ENCODE data around the gene PCARE.

Gene PCARE

GRCh38 chr2:29106256-29106655, 31.9 kb upstream of the PCARE start:
- Histone ChIP-seq H3K4me3 (ENCODE audit: low read length) (no peak overlapping the region), H3K18ac (ENCODE audit: low read length) (no peak overlapping the region), H3K27me3 (ENCODE audit: insufficient read depth, low read length, poor library complexity) (no peaks in the 10 kb centered on the region), H3K4me1 (ENCODE audit: control insufficient read depth, low read depth, low read length) (no peaks in the 10 kb centered on the region), H3K36me3 (ENCODE audit: control insufficient read depth, insufficient read depth, low read length) (no peaks in the 10 kb centered on the region), H3K4ac (ENCODE audit: low read depth, low read length) (no peak overlapping the region), H3K79me2 (ENCODE audit: control insufficient read depth, insufficient read depth, low read length) (no peaks in the 10 kb centered on the region), H2BK120ac (ENCODE audit: low read depth, low read length) (no peak overlapping the region), H2AK5ac (ENCODE audit: low read length) (no peak overlapping the region), H3K9ac (ENCODE audit: low read length) (no peak overlapping the region), H3K4me2 (ENCODE audit: low read length) (no peak overlapping the region), H4K5ac (ENCODE audit: low read length) (no peak overlapping the region), H3K23ac (ENCODE audit: low read length) (no peak overlapping the region), H4K8ac (ENCODE audit: low read depth, low read length) (no peak overlapping the region), H3K79me1 (ENCODE audit: low read length) (no peaks in the 10 kb centered on the region), H3K56ac (ENCODE audit: low read length) (no peak overlapping the region), H2BK15ac (replicated peaks; ENCODE audit: low read depth) (no peak overlapping the region), H3K27ac (ENCODE audit: low read depth, low read length) (no peak overlapping the region), H2BK5ac (ENCODE audit: low read length) (no peak overlapping the region)
- WGBS (ENCODE audit: extremely low coverage, insufficient coverage, low lambda C conversion rate): no CpG with 5 or more reads among the region's 3 CpGs
- no peak for DNase-seq

- Histone ChIP-seq H3K4me3 (ENCODE audit: low read length) (no peak overlapping the region), H4K8ac (ENCODE audit: low read depth, low read length) (no peak overlapping the region), H2BK15ac (replicated peaks; ENCODE audit: low read depth) (no peak overlapping the region), H3K79me2 (ENCODE audit: control insufficient read depth, insufficient read depth, low read length) (no peaks in the 10 kb centered on the region), H2BK5ac (ENCODE audit: low read length) (no peak overlapping the region), H3K56ac (ENCODE audit: low read length) (no peak overlapping the region), H3K27me3 (ENCODE audit: insufficient read depth, low read length, poor library complexity) (no peaks in the 10 kb centered on the region), H2BK120ac (ENCODE audit: low read depth, low read length) (no peak overlapping the region), H3K23ac (ENCODE audit: low read length) (no peak overlapping the region), H3K18ac (ENCODE audit: low read length) (no peak overlapping the region), H3K4ac (ENCODE audit: low read depth, low read length) (no peak overlapping the region), H3K27ac (ENCODE audit: low read depth, low read length) (no peak overlapping the region), H2AK5ac (ENCODE audit: low read length) (no peak overlapping the region), H3K4me2 (ENCODE audit: low read length) (no peak overlapping the region), H3K9ac (ENCODE audit: low read length) (no peak overlapping the region), H3K4me1 (ENCODE audit: control insufficient read depth, low read depth, low read length) (no peaks in the 10 kb centered on the region), H3K36me3 (ENCODE audit: control insufficient read depth, insufficient read depth, low read length) (no peaks in the 10 kb centered on the region), H4K5ac (ENCODE audit: low read length) (no peak overlapping the region), H3K79me1 (ENCODE audit: low read length) (no peaks in the 10 kb centered on the region)
- no CpG with 5 or more reads among the region's 2 CpGs for WGBS (ENCODE audit: extremely low coverage, insufficient coverage, low lambda C conversion rate)
- DNase-seq: no peak
These were observed 31.1 kb upstream of the PCARE start for GRCh38 chr2:29105375-29105774.

- Histone ChIP-seq H3K4me3 (ENCODE audit: low read length) (no peak overlapping the region), H3K79me2 (ENCODE audit: control insufficient read depth, insufficient read depth, low read length) (no peaks in the 10 kb centered on the region), H3K9ac (ENCODE audit: low read length) (no peak overlapping the region), H2BK15ac (replicated peaks; ENCODE audit: low read depth) (no peak overlapping the region), H3K36me3 (ENCODE audit: control insufficient read depth, insufficient read depth, low read length) (no peaks in the 10 kb centered on the region), H2BK5ac (ENCODE audit: low read length) (no peak overlapping the region), H3K4ac (ENCODE audit: low read depth, low read length) (no peak overlapping the region), H3K23ac (ENCODE audit: low read length) (no peak overlapping the region), H3K4me2 (ENCODE audit: low read length) (no peak overlapping the region), H3K4me1 (ENCODE audit: control insufficient read depth, low read depth, low read length) (no peaks in the 10 kb centered on the region), H2BK120ac (ENCODE audit: low read depth, low read length) (no peak overlapping the region), H3K18ac (ENCODE audit: low read length) (no peak overlapping the region), H3K27ac (ENCODE audit: low read depth, low read length) (no peak overlapping the region), H3K79me1 (ENCODE audit: low read length) (no peaks in the 10 kb centered on the region), H3K27me3 (ENCODE audit: insufficient read depth, low read length, poor library complexity) (no peaks in the 10 kb centered on the region), H2AK5ac (ENCODE audit: low read length) (no peak overlapping the region), H4K8ac (ENCODE audit: low read depth, low read length) (no peak overlapping the region), H3K56ac (ENCODE audit: low read length) (no peak overlapping the region), H4K5ac (ENCODE audit: low read length) (no peak overlapping the region)
- WGBS (ENCODE audit: extremely low coverage, insufficient coverage, low lambda C conversion rate): no CpG with 5 or more reads among the region's 5 CpGs
- DNase-seq: no peak
These were observed 30.4 kb upstream of the PCARE start for GRCh38 chr2:29104688-29105087.

- no peaks in the 10 kb centered on the region for H3K79me2 ChIP-seq (ENCODE audit: control insufficient read depth, insufficient read depth, low read length)
- DNase-seq: no peak
- no peak overlapping the region for H2AK5ac ChIP-seq (ENCODE audit: low read length)
- no peak overlapping the region for H3K4ac ChIP-seq (ENCODE audit: low read depth, low read length)
- no peak overlapping the region for H3K27ac ChIP-seq (ENCODE audit: low read depth, low read length)
- H3K9ac ChIP-seq (ENCODE audit: low read length): no peak overlapping the region
- no peak overlapping the region for H2BK5ac ChIP-seq (ENCODE audit: low read length)
- H2BK120ac ChIP-seq (ENCODE audit: low read depth, low read length): no peak overlapping the region
- no peak overlapping the region for H3K18ac ChIP-seq (ENCODE audit: low read length)
- no CpG with 5 or more reads among the region's 1 CpG for WGBS (ENCODE audit: extremely low coverage, insufficient coverage, low lambda C conversion rate)
- no peaks in the 10 kb centered on the region for H3K79me1 ChIP-seq (ENCODE audit: low read length)
- no peak overlapping the region for H3K4me3 ChIP-seq (ENCODE audit: low read length)
- no peak overlapping the region for H3K4me2 ChIP-seq (ENCODE audit: low read length)
- H3K56ac ChIP-seq (ENCODE audit: low read length): no peak overlapping the region
- H4K8ac ChIP-seq (ENCODE audit: low read depth, low read length): no peak overlapping the region
- no peaks in the 10 kb centered on the region for H3K27me3 ChIP-seq (ENCODE audit: insufficient read depth, low read length, poor library complexity)
- no peaks in the 10 kb centered on the region for H3K4me1 ChIP-seq (ENCODE audit: control insufficient read depth, low read depth, low read length)
- no peak overlapping the region for H3K23ac ChIP-seq (ENCODE audit: low read length)
- no peak overlapping the region for H4K5ac ChIP-seq (ENCODE audit: low read length)
- no peaks in the 10 kb centered on the region for H3K36me3 ChIP-seq (ENCODE audit: control insufficient read depth, insufficient read depth, low read length)
- no peak overlapping the region for H2BK15ac ChIP-seq (replicated peaks; ENCODE audit: low read depth)
These were observed 26.2 kb upstream of the PCARE start for GRCh38 chr2:29100564-29100963.

GRCh38 chr2:29097569-29097968, 23.2 kb upstream of the PCARE start:
- Histone ChIP-seq H3K18ac (ENCODE audit: low read length) (no peak overlapping the region), H4K8ac (ENCODE audit: low read depth, low read length) (no peak overlapping the region), H3K4me3 (ENCODE audit: low read length) (no peak overlapping the region), H3K79me1 (ENCODE audit: low read length) (no peaks in the 10 kb centered on the region), H2AK5ac (ENCODE audit: low read length) (no peak overlapping the region), H2BK15ac (replicated peaks; ENCODE audit: low read depth) (no peak overlapping the region), H3K27me3 (ENCODE audit: insufficient read depth, low read length, poor library complexity) (no peaks in the 10 kb centered on the region), H3K9ac (ENCODE audit: low read length) (no peak overlapping the region), H3K4ac (ENCODE audit: low read depth, low read length) (no peak overlapping the region), H4K5ac (ENCODE audit: low read length) (no peak overlapping the region), H3K23ac (ENCODE audit: low read length) (no peak overlapping the region), H3K4me1 (ENCODE audit: control insufficient read depth, low read depth, low read length) (no peaks in the 10 kb centered on the region), H3K56ac (ENCODE audit: low read length) (no peak overlapping the region), H3K36me3 (ENCODE audit: control insufficient read depth, insufficient read depth, low read length) (no peaks in the 10 kb centered on the region), H2BK120ac (ENCODE audit: low read depth, low read length) (no peak overlapping the region), H3K4me2 (ENCODE audit: low read length) (no peak overlapping the region), H3K27ac (ENCODE audit: low read depth, low read length) (no peak overlapping the region), H2BK5ac (ENCODE audit: low read length) (no peak overlapping the region), H3K79me2 (ENCODE audit: control insufficient read depth, insufficient read depth, low read length) (no peaks in the 10 kb centered on the region)
- no peak for DNase-seq
- WGBS (ENCODE audit: extremely low coverage, insufficient coverage, low lambda C conversion rate): no CpG with 5 or more reads among the region's 6 CpGs

GRCh38 chr2:29096969-29097368, 22.6 kb upstream of the PCARE start:
- H3K18ac ChIP-seq (ENCODE audit: low read length): no peak overlapping the region
- no peak overlapping the region for H4K5ac ChIP-seq (ENCODE audit: low read length)
- no peak overlapping the region for H3K9ac ChIP-seq (ENCODE audit: low read length)
- H3K79me2 ChIP-seq (ENCODE audit: control insufficient read depth, insufficient read depth, low read length): no peaks in the 10 kb centered on the region
- H3K4me1 ChIP-seq (ENCODE audit: control insufficient read depth, low read depth, low read length): no peaks in the 10 kb centered on the region
- H3K27ac ChIP-seq (ENCODE audit: low read depth, low read length): no peak overlapping the region
- no peak overlapping the region for H3K56ac ChIP-seq (ENCODE audit: low read length)
- no CpG with 5 or more reads among the region's 8 CpGs for WGBS (ENCODE audit: extremely low coverage, insufficient coverage, low lambda C conversion rate)
- H2BK120ac ChIP-seq (ENCODE audit: low read depth, low read length): no peak overlapping the region
- no peak overlapping the region for H2AK5ac ChIP-seq (ENCODE audit: low read length)
- no peak for DNase-seq
- H3K36me3 ChIP-seq (ENCODE audit: control insufficient read depth, insufficient read depth, low read length): no peaks in the 10 kb centered on the region
- H3K79me1 ChIP-seq (ENCODE audit: low read length): no peaks in the 10 kb centered on the region
- H3K4me2 ChIP-seq (ENCODE audit: low read length): no peak overlapping the region
- no peaks in the 10 kb centered on the region for H3K27me3 ChIP-seq (ENCODE audit: insufficient read depth, low read length, poor library complexity)
- H3K4me3 ChIP-seq (ENCODE audit: low read length): no peak overlapping the region
- no peak overlapping the region for H3K23ac ChIP-seq (ENCODE audit: low read length)
- H2BK5ac ChIP-seq (ENCODE audit: low read length): no peak overlapping the region
- H4K8ac ChIP-seq (ENCODE audit: low read depth, low read length): no peak overlapping the region
- no peak overlapping the region for H3K4ac ChIP-seq (ENCODE audit: low read depth, low read length)
- no peak overlapping the region for H2BK15ac ChIP-seq (replicated peaks; ENCODE audit: low read depth)

Data from mesendoderm (in vitro differentiated cells).